ENCODE measurements around the gene BCL2L12.

BCL2L12 gene

GRCh38 chr19:49642492-49643035 lies 23.2 kb upstream of the BCL2L12 start:
- no peak for DNase-seq (ENCODE audit: low read depth)

GRCh38 chr19:49643466-49643865 lies 22.3 kb upstream of the BCL2L12 start:
- DNase-seq (ENCODE audit: low read depth): no peak

- DNase-seq (ENCODE audit: low read depth): no peak
Observed at GRCh38 chr19:49645592-49645991, 20.1 kb upstream of the BCL2L12 start.

GRCh38 chr19:49645995-49646394 lies 19.7 kb upstream of the BCL2L12 start:
- DNase-seq (ENCODE audit: low read depth): no peak

GRCh38 chr19:49646586-49646985 lies 19.1 kb upstream of the BCL2L12 start:
- no peak for DNase-seq (ENCODE audit: low read depth)

- DNase-seq (ENCODE audit: low read depth): no peak
Observed at GRCh38 chr19:49651029-49651819, 14.5 kb upstream of the BCL2L12 start.

- no peak for DNase-seq (ENCODE audit: low read depth)
Observed at GRCh38 chr19:49651820-49652550, 13.7 kb upstream of the BCL2L12 start.

GRCh38 chr19:49652551-49653465 lies 12.9 kb upstream of the BCL2L12 start:
- DNase-seq (ENCODE audit: low read depth): no peak

- DNase-seq (ENCODE audit: low read depth): no peak
Observed at GRCh38 chr19:49653466-49653806, 12.3 kb upstream of the BCL2L12 start.

GRCh38 chr19:49654581-49654980 lies 11.2 kb upstream of the BCL2L12 start:
- DNase-seq (ENCODE audit: low read depth): no peak

GRCh38 chr19:49655570-49656455 lies 9.9 kb upstream of the BCL2L12 start:
- no peak for DNase-seq (ENCODE audit: low read depth)

- no peak for DNase-seq (ENCODE audit: low read depth)
Observed at GRCh38 chr19:49656456-49657109, 9.2 kb upstream of the BCL2L12 start.

- DNase-seq (ENCODE audit: low read depth): no peak
Observed at GRCh38 chr19:49657493-49658138, 8.1 kb upstream of the BCL2L12 start.

- no peak for DNase-seq (ENCODE audit: low read depth)
Observed at GRCh38 chr19:49658139-49658517, 7.6 kb upstream of the BCL2L12 start.

- no peak for DNase-seq (ENCODE audit: low read depth)
Observed at GRCh38 chr19:49658566-49659442, 6.9 kb upstream of the BCL2L12 start.

GRCh38 chr19:49660338-49660961 lies 5.3 kb upstream of the BCL2L12 start:
- DNase-seq (ENCODE audit: low read depth): no peak

GRCh38 chr19:49662011-49662410 lies 3.7 kb upstream of the BCL2L12 start:
- no peak for DNase-seq (ENCODE audit: low read depth)

- DNase-seq (ENCODE audit: low read depth): no peak
Observed at GRCh38 chr19:49663224-49663623, 2.5 kb upstream of the BCL2L12 start.
